Measurements from ENCODE around the gene GPR137. TPM values are rescaled to one million over a fixed set of nuclear protein-coding genes. Genes with fewer than 3 reads are reported as not detected.

The GPR137 gene
- total RNA-seq, 1 experiment from 2014 or later: 32.4 TPM

GRCh38 chr11:64249038-64249437 is 36.6 kb upstream of the GPR137 start:
- Histone ChIP-seq H3K9ac (ENCODE audit: low read length) (no peak overlapping the region), H3K4me1 (ENCODE audit: insufficient read depth, low read length) (peaks cover 42% of the 10 kb centered on the region), H3K36me3 (ENCODE audit: low read depth, low read length) (peaks cover 6% of the 10 kb centered on the region; the same call in 1 of the 2 replicates), H3K9me3 (ENCODE audit: low read length) (no peaks in the 10 kb centered on the region), H3K27me3 (ENCODE audit: low read length) (no peaks in the 10 kb centered on the region), H3K4me2 (ENCODE audit: low read length) (no peak overlapping the region), H4K20me1 (ENCODE audit: low read length) (peaks cover 8% of the 10 kb centered on the region), H3F3A (ENCODE audit: low read length, unreplicated experiment) (no peaks in the 10 kb centered on the region), H3K79me2 (ENCODE audit: low read length) (peaks cover 48% of the 10 kb centered on the region), H3K4me3 (ENCODE audit: low read length) (no peak overlapping the region), H2AFZ (ENCODE audit: low read length) (no peak overlapping the region), H3K27ac (ENCODE audit: low read length) (no peak overlapping the region), H3K9me2 (replicated peaks; ENCODE audit: low read length) (no peaks in the 10 kb centered on the region)
- TF ChIP-seq EZH2phosphoT487 (IDR thresholded peaks at IDR 0.05; ENCODE audit: borderline replicate concordance, low read length) (no peak), EZH2 (IDR thresholded peaks at IDR 0.05; ENCODE audit: low read length, unreplicated experiment) (no peak), CTCF (conservative IDR thresholded peaks at IDR 0.05; ENCODE audit: low read depth, low read length) (no peak)
- BruUV-seq (replicated peaks): no TSS peak
- CTCF ChIA-PET: no interaction called here
- DNase-seq: no peak
- no peak for ATAC-seq
- intact Hi-C loops (cut with micrococcal nuclease): no loop called here
- POLR2A ChIA-PET (ENCODE audit: unreplicated experiment): no interaction called here

- peaks cover 7% of the 10 kb centered on the region; the same call in 1 of the 2 replicates for H3K36me3 ChIP-seq (ENCODE audit: low read depth, low read length)
- no peak overlapping the region for H3K4me2 ChIP-seq (ENCODE audit: low read length)
- no peaks in the 10 kb centered on the region for H3K9me2 ChIP-seq (replicated peaks; ENCODE audit: low read length)
- DNase-seq: no peak
- no TSS peak for BruUV-seq (replicated peaks)
- H3K27me3 ChIP-seq (ENCODE audit: low read length): no peaks in the 10 kb centered on the region
- ChIA-PET POLR2A (ENCODE audit: unreplicated experiment) (no interaction called here), CTCF (no interaction called here)
- H3F3A ChIP-seq (ENCODE audit: low read length, unreplicated experiment): no peaks in the 10 kb centered on the region
- H3K79me2 ChIP-seq (ENCODE audit: low read length): peaks cover 40% of the 10 kb centered on the region
- H3K27ac ChIP-seq (ENCODE audit: low read length): no peak overlapping the region
- H2AFZ ChIP-seq (ENCODE audit: low read length): no peak overlapping the region
- intact Hi-C loops (cut with micrococcal nuclease): no loop called here
- TF ChIP-seq CTCF (conservative IDR thresholded peaks at IDR 0.05; ENCODE audit: low read depth, low read length) (no peak), EZH2phosphoT487 (IDR thresholded peaks at IDR 0.05; ENCODE audit: borderline replicate concordance, low read length) (no peak), EZH2 (IDR thresholded peaks at IDR 0.05; ENCODE audit: low read length, unreplicated experiment) (no peak)
- H4K20me1 ChIP-seq (ENCODE audit: low read length): peaks cover 7% of the 10 kb centered on the region
- no peak overlapping the region for H3K9ac ChIP-seq (ENCODE audit: low read length)
- ATAC-seq: no peak
- H3K9me3 ChIP-seq (ENCODE audit: low read length): no peaks in the 10 kb centered on the region
- no peak overlapping the region for H3K4me3 ChIP-seq (ENCODE audit: low read length)
- peaks cover 34% of the 10 kb centered on the region for H3K4me1 ChIP-seq (ENCODE audit: insufficient read depth, low read length)
Observed at GRCh38 chr11:64249563-64250414, 35.9 kb upstream of the GPR137 start.

All from PC-3 (cell line).